Activated CD8-positive, alpha-beta memory T cell treated with anti-CD3 and anti-CD28 coated beads, Interleukin-2, amount 50 U/mL, for 48 hours (primary cell): ENCODE results near the gene ACTR3.
A peak's percentile ranks its signal among the peaks of the same experiment; 100 is the strongest.

Source experiments
- DNase-seq: peaks from one replicate; pipeline ENCODE4 v3.0.0-alpha.2; 2020

Gene ACTR3

GRCh38 chr2:113876503-113877387, 13.1 kb upstream of the ACTR3 start:
- peak; percentile 87 for DNase-seq

- no peak for DNase-seq
These were observed 11.9 kb upstream of the ACTR3 start for GRCh38 chr2:113877711-113878598.

- no peak for DNase-seq
These were observed 11.1 kb upstream of the ACTR3 start for GRCh38 chr2:113878743-113879142.

- DNase-seq, result no peak
These were observed 10.4 kb upstream of the ACTR3 start for GRCh38 chr2:113879457-113879856.

GRCh38 chr2:113886479-113887008, 3.3 kb upstream of the ACTR3 start:
- peak; percentile 72 for DNase-seq

GRCh38 chr2:113887009-113887792, 2.7 kb upstream of the ACTR3 start:
- DNase-seq, result peak; percentile 59

GRCh38 chr2:113888641-113889470, 1.0 kb upstream of the ACTR3 start:
- DNase-seq, result no peak

- DNase-seq, result peak; percentile 82
These were observed 655 bp downstream of the ACTR3 start for GRCh38 chr2:113890253-113891235.

- no peak for DNase-seq
These were observed 1.5 kb downstream of the ACTR3 start for GRCh38 chr2:113891265-113891959.

GRCh38 chr2:113892004-113892710, 2.3 kb downstream of the ACTR3 start:
- DNase-seq, result no peak

- DNase-seq, result no peak
These were observed 4.4 kb downstream of the ACTR3 start for GRCh38 chr2:113894156-113894743.

- no peak for DNase-seq
These were observed 5.4 kb downstream of the ACTR3 start for GRCh38 chr2:113895301-113895700.

GRCh38 chr2:113895819-113896563, 6.1 kb downstream of the ACTR3 start:
- no peak for DNase-seq

- DNase-seq, result no peak
These were observed 6.9 kb downstream of the ACTR3 start for GRCh38 chr2:113896791-113897190.

- DNase-seq, result no peak
These were observed 8.2 kb downstream of the ACTR3 start for GRCh38 chr2:113898081-113898480.

- DNase-seq, result no peak
These were observed 9.3 kb downstream of the ACTR3 start for GRCh38 chr2:113899166-113899565.

GRCh38 chr2:113901943-113902342, 12.1 kb downstream of the ACTR3 start:
- no peak for DNase-seq

GRCh38 chr2:113905886-113906285, 16.0 kb downstream of the ACTR3 start:
- DNase-seq, result no peak
